B cell (primary cell): ENCODE data around the gene FCER1G. TPM values are rescaled to one million over a fixed set of nuclear protein-coding genes. Genes with fewer than 3 reads are reported as not detected.

Experiments
- ATAC-seq: fragments of 200-7000 bp; cut with Tn5 transposase; one replicate; pipeline ENCODE4 v1.10.0; 2021; ENCODE audit warnings: low read depth, mild to moderate bottlenecking, moderate number of reproducible peaks, moderate library complexity
- CTCF ChIA-PET: fragments of 350-600 bp; sonication (Branson Sonifier 250); formaldehyde crosslinking; loops from one replicate; lab custom pipeline; 2021; ENCODE audit warnings: antibody characterized with exemption, inconsistent platforms; lab: Charles Lee
- POLR2A ChIA-PET: fragments of 350-600 bp; sonication (Branson Sonifier 250); formaldehyde crosslinking; loops from one replicate; lab custom pipeline; 2021; ENCODE audit warnings: antibody characterized with exemption; lab: Charles Lee
- DNase-seq: peaks from one replicate; pipeline ENCODE4 v3.0.0; 2013
- H2AFZ ChIP-seq: 2 replicates; pipeline ENCODE4 v1.6.1; 2012; ENCODE audit warnings: mild to moderate bottlenecking, low read depth, low read length; ENCODE audit not compliant: insufficient read depth, poor library complexity, severe bottlenecking
- H3K27ac ChIP-seq, 2 donors: 1 replicate in 1 of 2; 2 replicates in 1 of 2; pipeline ENCODE4 v1.5.1; 2012 to 2013; ENCODE audit warnings: low read length in 2 of 2, mild to moderate bottlenecking in 2 of 2, moderate library complexity in 1 of 2
- H3K27me3 ChIP-seq, 4 experiments: fragments of 200-600 bp in 1 of 4; sonication (generic) in 1 of 4; replicated peaks in 1 of 4; 1 replicate in 2 of 4; 2 replicates in 2 of 4; pipeline versions ENCODE4 v1.6.1 to v1.7.0; 2013 to 2016; ENCODE audit warnings: low read length in 3 of 4, mild to moderate bottlenecking in 2 of 4, mixed read lengths in 1 of 4, moderate library complexity in 1 of 4; ENCODE audit not compliant: insufficient read depth in 4 of 4, control insufficient read depth in 3 of 4; ENCODE audit errors: control extremely low read depth in 1 of 4
- H3K36me3 ChIP-seq, 2 experiments: replicated peaks in 1 of 2; 1 replicate in 1 of 2; 2 replicates in 1 of 2; pipeline versions ENCODE4 v1.6.1 to v1.7.1; 2013; ENCODE audit warnings: low read length in 1 of 2; ENCODE audit not compliant: insufficient read depth in 2 of 2, control insufficient read depth in 1 of 2; ENCODE audit errors: control extremely low read depth in 1 of 2, extremely low read depth in 1 of 2
- H3K4me1 ChIP-seq, 2 donors: fragments of 200-600 bp in 1 of 2; sonication (generic) in 1 of 2; 1 replicate in 1 of 2; 2 replicates in 1 of 2; pipeline versions ENCODE4 v1.5.1 to v1.6.1; 2013 to 2017; ENCODE audit warnings: low read length in 2 of 2; ENCODE audit not compliant: control insufficient read depth in 2 of 2, insufficient read depth in 2 of 2
- H3K4me2 ChIP-seq: replicated peaks from 2 replicates; pipeline ENCODE3; 2012; ENCODE audit warnings: mild to moderate bottlenecking, low read depth, low read length; ENCODE audit not compliant: poor library complexity, severe bottlenecking
- H3K4me3 ChIP-seq, 5 experiments: fragments of 200-600 bp in 1 of 5; sonication (generic) in 1 of 5; 1 replicate in 3 of 5; 2 replicates in 2 of 5; pipeline versions ENCODE4 v1.5.1 to v1.7.0; 2011 to 2016; ENCODE audit warnings: low read length in 4 of 5, mild to moderate bottlenecking in 4 of 5, low read depth in 2 of 5, control low read depth in 1 of 5, moderate library complexity in 1 of 5; ENCODE audit not compliant: insufficient read depth in 1 of 5; ENCODE audit errors: control extremely low read depth in 1 of 5, extremely low read depth in 1 of 5
- H3K79me2 ChIP-seq: fragments of 200-600 bp; sonication (generic); one replicate; pipeline ENCODE4 v1.6.0; 2016; ENCODE audit warnings: low read length; ENCODE audit not compliant: control insufficient read depth, insufficient read depth
- H3K9ac ChIP-seq: fragments of 200-600 bp; sonication (generic); 2 replicates; pipeline ENCODE4 v1.6.1; 2017; ENCODE audit warnings: mild to moderate bottlenecking, low read length, moderate library complexity
- H3K9me3 ChIP-seq, 3 donors: one replicate each; pipeline versions ENCODE4 v1.6.1 to v1.7.1; 2013; ENCODE audit warnings: low read length in 2 of 3; ENCODE audit not compliant: control insufficient read depth in 2 of 3, insufficient read depth in 1 of 3; ENCODE audit errors: control extremely low read depth in 1 of 3
- H4K20me1 ChIP-seq: 2 replicates; pipeline ENCODE4 v1.6.0; 2012; ENCODE audit warnings: mild to moderate bottlenecking, low read length; ENCODE audit not compliant: insufficient read depth, control insufficient read depth, poor library complexity, severe bottlenecking
- H3K27ac Mint-ChIP-seq: one replicate; pipeline ENCODE4 v1.8.0; 2021; ENCODE audit warnings: mixed read lengths
- H3K27me3 Mint-ChIP-seq: one replicate; pipeline ENCODE4 v1.8.0; 2021; ENCODE audit warnings: mixed read lengths
- H3K4me1 Mint-ChIP-seq: one replicate; pipeline ENCODE4 v1.8.0; 2021; ENCODE audit warnings: mixed read lengths
- H3K4me3 Mint-ChIP-seq: one replicate; pipeline ENCODE4 v1.8.0; 2021; ENCODE audit warnings: mixed read lengths
- H3K9me3 Mint-ChIP-seq: one replicate; pipeline ENCODE4 v1.8.0; 2022; ENCODE audit warnings: mixed read lengths; ENCODE audit not compliant: insufficient read depth
- CTCF ChIP-seq: fragments of 200-600 bp; IDR thresholded peaks from one replicate; pipeline ENCODE4 v1.8.0; 2022; ENCODE audit warnings: antibody characterized with exemption, mild to moderate bottlenecking
- EZH2 ChIP-seq: IDR thresholded peaks from 2 replicates; pipeline ENCODE4 v1.6.1; 2012; ENCODE audit warnings: borderline replicate concordance, low read depth, mild to moderate bottlenecking, moderate library complexity, low read length; ENCODE audit not compliant: insufficient read depth, poor library complexity, severe bottlenecking
- WGBS: methylation state at CpG from one replicate; pipeline ENCODE4 v1.1.5; 2013; ENCODE audit warnings: missing lambda C conversion rate; ENCODE audit not compliant: insufficient coverage; 5-methylcytosine and 5-hydroxymethylcytosine counted together
- intact Hi-C: fragments of 100-400 bp; cut with micrococcal nuclease; formaldehyde crosslinking; loops from one replicate; pipeline ENCODE4 v1.10.0; 2022
- polyA plus RNA-seq: library from polyadenylated mRNA; depleted of rRNA; stranded (reverse); fragments of >200 nt; gene quantifications from 2 replicates; pipeline ENCODE4 v1.2.3, GENCODE V29; 2012
- total RNA-seq, 2 donors: library from RNA; stranded (reverse); fragments of 120-200 nt in 1 of 2; gene quantifications; 1 replicate in 1 of 2; 2 replicates in 1 of 2; pipeline versions ENCODE4 v1.2.3 to v1.2.4, GENCODE V29; 2013 to 2022

FCER1G gene
- total and polyA plus RNA-seq, 2 donors (not counting 1 experiment from before 2014, with no cell fraction given) = 0.76 to 13.6 TPM

- Histone ChIP-seq H2AFZ (peak within 1 kb of the TSS; percentile 95), H3K9me3 (no peaks in the 10 kb centered on the region), H3K9ac (peak within 1 kb of the TSS; percentile 90), H3K27me3 (no peaks in the 10 kb centered on the region), H3K4me2 (peak within 1 kb of the TSS; percentile 91), H3K27ac (peak within 1 kb of the TSS; percentile 81 to 88), H3K79me2 (peaks cover 44% of the 10 kb centered on the region), H3K4me1 (peaks cover 16 to 26% of the 10 kb centered on the region in 2 donors), H3K4me3 (peak within 1 kb of the TSS; percentile 77 to 99 (median 88)), H3K36me3 (peaks cover 0 to 19% of the 10 kb centered on the region in 2 experiments), H4K20me1 (peaks cover 4% of the 10 kb centered on the region)
- TF ChIP-seq EZH2 (no peak), CTCF (no peak)
- peaks cover 36% of the 10 kb centered on the region for H3K4me1 Mint-ChIP-seq
- 6% methylated on average over 49 of the region's 53 CpGs for WGBS
- ChIA-PET CTCF (interaction anchor here (0.8 to 3.9 kb wide), 19 partner anchors 9 to 198 kb away, joined by 3 to 23 read pairs (median 4); partner anchors contain the start of genes KLHDC9, PPOX and TOMM40L), POLR2A (interaction anchor here (0.5 to 2.5 kb wide), 12 partner anchors 11 to 548 kb away, joined by 3 to 21 read pairs (median 4); partner anchors contain the start of genes B4GALT3, DUSP12, PPOX and TOMM40L)
- intact Hi-C loops = loop anchor here (1.0 to 5.0 kb wide), 11 partner anchors 10 to 187 kb away; partner anchors contain the start of genes B4GALT3, CFAP126, DEDD and MPZ
- H3K4me3 Mint-ChIP-seq = peak within 1 kb of the TSS; percentile 96
- peak within 1 kb of the TSS; percentile 97 for H3K27ac Mint-ChIP-seq
- ATAC-seq (peak; percentile 98), DNase-seq (peak; percentile 97)
- no peaks in the 10 kb centered on the region for H3K9me3 Mint-ChIP-seq
- H3K27me3 Mint-ChIP-seq = no peaks in the 10 kb centered on the region
Observed at GRCh38 chr1:161201836-161202712, 13.0 kb upstream of the FCER1G start, which contains the start of gene NDUFS2. TSS of gene NDUFS2 (plus strand) at chr1:161202367. CDS start at chr1:161202386, 19 bp downstream.
